GM12891 (cell line): ENCODE measurements around the gene TMEM178A.

Experiments
- PAX5 ChIP-seq: IDR thresholded peaks from 2 replicates; pipeline ENCODE4 v1.6.1; 2011; ENCODE audit warnings: low read length, moderate library complexity, mild to moderate bottlenecking; ENCODE audit not compliant: insufficient read depth, severe bottlenecking
- POLR2A ChIP-seq: IDR thresholded peaks from 2 replicates; pipeline ENCODE4 v1.6.1; 2011; ENCODE audit warnings: low read depth, low read length, control low read depth
- POLR2AphosphoS5 ChIP-seq: IDR thresholded peaks from 2 replicates; pipeline ENCODE4 v1.6.1; 2011; ENCODE audit warnings: low read depth, low read length, control low read depth
- TAF1 ChIP-seq: IDR thresholded peaks from 2 replicates; pipeline ENCODE4 v1.6.1; 2011; ENCODE audit warnings: low read depth, low read length, control low read depth

DNA sequence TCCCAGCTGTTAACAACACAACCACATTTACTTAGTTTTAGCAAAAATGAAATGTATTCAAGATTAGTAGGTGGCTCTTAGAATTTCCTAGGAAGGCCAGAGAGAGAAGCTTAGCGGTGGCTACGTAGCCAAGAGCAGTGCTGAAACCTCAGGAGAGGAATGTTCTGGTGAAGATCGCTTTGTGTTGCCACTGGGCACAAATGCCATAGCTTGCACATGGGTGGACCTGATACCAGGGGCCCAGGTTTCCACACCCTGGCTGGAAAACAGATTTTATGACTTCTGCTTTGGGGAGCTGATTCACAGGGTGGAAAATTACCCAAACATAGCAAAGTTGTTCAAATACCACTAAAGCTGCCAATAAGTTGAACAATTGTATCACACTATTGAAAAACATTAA lies 69.9 kb downstream of the TMEM178A start:
- no peak for TF ChIP-seq POLR2A
- no peak for TF ChIP-seq POLR2AphosphoS5
- no peak for TF ChIP-seq TAF1
- TF ChIP-seq PAX5 = no peak
